ENCODE measurements around the gene GALNT14. TPM values are rescaled to one million over a fixed set of nuclear protein-coding genes. Genes with fewer than 3 reads are reported as not detected.

The GALNT14 gene
- total and polyA plus RNA-seq, 12 donors: 0.39 to 8.9 (median 1.7) TPM; not detected in 2

GRCh38 chr2:30974554-30974953 is 163.7 kb downstream of the GALNT14 start:
- H3K9me3 ChIP-seq (replicated peaks in 1 of 3): no peaks in the 10 kb centered on the region
- H3K4me3 ChIP-seq: no peak overlapping the region
- peaks cover 2% of the 10 kb centered on the region for H3K27me3 ChIP-seq
- DNase-seq: no peak
- no peaks in the 10 kb centered on the region for H3K36me3 ChIP-seq (replicated peaks in 1 of 2)
- 60 to 67% (median 64%) methylated on average over 5 of the region's 5 CpGs for WGBS, 4 donors
- intact Hi-C loops (cut with DNase I): no loop called here
- peaks cover 1 to 4% of the 10 kb centered on the region in 2 donors for H3K4me1 ChIP-seq (replicated peaks in 1 of 2)
- TF ChIP-seq CTCF (IDR thresholded peaks at IDR 0.05) (no peak), POLR2A (IDR thresholded peaks at IDR 0.05) (no peak)
- no peak overlapping the region for H3K27ac ChIP-seq

- no peak for TF ChIP-seq POLR2A (IDR thresholded peaks at IDR 0.05)
- no peak for TF ChIP-seq CTCF (IDR thresholded peaks at IDR 0.05)
- 71 to 83% (median 79%) methylated on average over 1 of the region's 1 CpG for WGBS, 4 donors
- H3K36me3 ChIP-seq (replicated peaks in 1 of 2): no peaks in the 10 kb centered on the region
- H3K27me3 ChIP-seq: peaks cover 2% of the 10 kb centered on the region
- no peak for DNase-seq
- intact Hi-C loops (cut with DNase I): no loop called here
- no peak overlapping the region for H3K27ac ChIP-seq
- no peak overlapping the region for H3K4me3 ChIP-seq
- no peaks in the 10 kb centered on the region for H3K9me3 ChIP-seq (replicated peaks in 1 of 3)
- no peaks in the 10 kb centered on the region for H3K4me1 ChIP-seq (replicated peaks in 1 of 2)
These were observed 164.1 kb downstream of the GALNT14 start for GRCh38 chr2:30974092-30974491.

- intact Hi-C loops (cut with DNase I): no loop called here
- no peak for DNase-seq
- Histone ChIP-seq H3K27me3 (peaks cover 2% of the 10 kb centered on the region), H3K9me3 (replicated peaks in 1 of 3) (no peaks in the 10 kb centered on the region), H3K36me3 (replicated peaks in 1 of 2) (no peaks in the 10 kb centered on the region), H3K4me1 (replicated peaks in 1 of 2) (no peaks in the 10 kb centered on the region), H3K27ac (no peak overlapping the region), H3K4me3 (no peak overlapping the region)
- WGBS, 4 donors: 76 to 85% (median 81%) methylated on average over 19 of the region's 19 CpGs
- TF ChIP-seq POLR2A (IDR thresholded peaks at IDR 0.05) (no peak), CTCF (IDR thresholded peaks at IDR 0.05) (no peak)
These were observed 166.8 kb downstream of the GALNT14 start for GRCh38 chr2:30971231-30972025.

- no peak for DNase-seq
- peaks cover 2% of the 10 kb centered on the region for H3K27me3 ChIP-seq
- 57 to 72% (median 61%) methylated on average over 3 to 4 of the region's 4 CpGs for WGBS, 4 donors
- intact Hi-C loops (cut with DNase I): no loop called here
- H3K9me3 ChIP-seq (replicated peaks in 1 of 3): no peaks in the 10 kb centered on the region
- no peaks in the 10 kb centered on the region for H3K36me3 ChIP-seq (replicated peaks in 1 of 2)
- H3K4me3 ChIP-seq: no peak overlapping the region
- H3K27ac ChIP-seq: no peak overlapping the region
- H3K4me1 ChIP-seq (replicated peaks in 1 of 2): no peaks in the 10 kb centered on the region
- TF ChIP-seq CTCF (IDR thresholded peaks at IDR 0.05) (no peak), POLR2A (IDR thresholded peaks at IDR 0.05) (no peak)
These were observed 169.4 kb downstream of the GALNT14 start for GRCh38 chr2:30968660-30969397.

All from adrenal gland (tissue), 12 donors.